CD14-positive monocyte (primary cell): ENCODE results near the gene UBC. TPM values are rescaled to one million over a fixed set of nuclear protein-coding genes. Genes with fewer than 3 reads are reported as not detected.
"Not testable (repeated sequence)": the region's sequence is repeated elsewhere in the genome, so short reads cannot be mapped to it uniquely, and the experiment has no call there.

Experiments used
- DNase-seq, 3 donors: peaks; one replicate each; pipeline ENCODE4 v3.0.0-alpha.2; 2011 to 2022
- H2AFZ ChIP-seq: 2 replicates; pipeline ENCODE4 v1.6.0; 2012; ENCODE audit warnings: mild to moderate bottlenecking, low read depth, low read length, inconsistent platforms; ENCODE audit not compliant: insufficient read depth, poor library complexity, severe bottlenecking
- H3K27ac ChIP-seq, 2 donors: 1 replicate in 1 of 2; 2 replicates in 1 of 2; pipeline ENCODE4 v1.5.1; 2012 to 2013; ENCODE audit warnings: low read length in 2 of 2, control low read depth in 1 of 2, inconsistent platforms in 1 of 2, low read depth in 1 of 2, mild to moderate bottlenecking in 1 of 2
- H3K27me3 ChIP-seq, 2 donors: one replicate each; pipeline versions ENCODE4 v1.6.0 to v1.6.1; 2011 to 2013; ENCODE audit warnings: low read length in 2 of 2; ENCODE audit not compliant: control insufficient read depth in 2 of 2, insufficient read depth in 2 of 2
- H3K36me3 ChIP-seq, 2 donors: replicated peaks in 1 of 2; 1 replicate in 1 of 2; 2 replicates in 1 of 2; pipeline versions ENCODE4 v1.5.1 to v1.6.1; 2012 to 2013; ENCODE audit warnings: low read length in 2 of 2, control low read depth in 1 of 2, inconsistent platforms in 1 of 2, mild to moderate bottlenecking in 1 of 2; ENCODE audit not compliant: insufficient read depth in 2 of 2, control insufficient read depth in 1 of 2
- H3K4me1 ChIP-seq, 2 donors: 1 replicate in 1 of 2; 2 replicates in 1 of 2; pipeline versions ENCODE4 v1.5.1 to v1.6.1; 2012 to 2013; ENCODE audit warnings: low read length in 2 of 2, control low read depth in 1 of 2, inconsistent platforms in 1 of 2, mild to moderate bottlenecking in 1 of 2, moderate library complexity in 1 of 2; ENCODE audit not compliant: insufficient read depth in 2 of 2, control insufficient read depth in 1 of 2
- H3K4me2 ChIP-seq: replicated peaks from 2 replicates; pipeline ENCODE3; 2012; ENCODE audit warnings: low read length, moderate library complexity, mild to moderate bottlenecking; ENCODE audit not compliant: poor library complexity, severe bottlenecking; ENCODE audit errors: extremely low read depth
- H3K4me3 ChIP-seq, 3 experiments: fragments of 200-600 bp in 1 of 3; sonication (generic) in 1 of 3; replicated peaks in 1 of 3; 1 replicate in 2 of 3; 2 replicates in 1 of 3; pipeline ENCODE4 v1.5.1; 2011 to 2013; ENCODE audit warnings: low read length in 3 of 3, mild to moderate bottlenecking in 3 of 3, control low read depth in 2 of 3, low read depth in 2 of 3, inconsistent platforms in 1 of 3, moderate library complexity in 1 of 3
- H3K79me2 ChIP-seq: 2 replicates; pipeline ENCODE4 v1.6.0; 2012; ENCODE audit warnings: mild to moderate bottlenecking, control low read depth, inconsistent platforms, low read length, moderate library complexity; ENCODE audit not compliant: insufficient read depth
- H3K9ac ChIP-seq: 2 replicates; pipeline ENCODE4 v1.6.0; 2017; ENCODE audit warnings: low read length, mild to moderate bottlenecking; ENCODE audit not compliant: insufficient read depth, poor library complexity, severe bottlenecking
- H3K9me3 ChIP-seq, 2 donors: replicated peaks in 1 of 2; 1 replicate in 1 of 2; 2 replicates in 1 of 2; pipeline versions ENCODE4 v1.5.1 to v1.6.1; 2012 to 2013; ENCODE audit warnings: low read length in 2 of 2, control low read depth in 1 of 2; ENCODE audit not compliant: control insufficient read depth in 1 of 2, insufficient read depth in 1 of 2
- H4K20me1 ChIP-seq: 2 replicates; pipeline ENCODE4 v1.6.0; 2012; ENCODE audit warnings: mild to moderate bottlenecking, low read length, control low read depth, moderate library complexity; ENCODE audit not compliant: insufficient read depth
- H3K27ac Mint-ChIP-seq, 7 donors: one replicate each; pipeline ENCODE4 v1.8.0; 2020; ENCODE audit warnings: mild to moderate bottlenecking in 7 of 7, mixed read lengths in 7 of 7, moderate library complexity in 6 of 7, inconsistent platforms in 2 of 7
- H3K27me3 Mint-ChIP-seq, 3 donors: one replicate each; pipeline ENCODE4 v1.8.0; 2021 to 2022; ENCODE audit warnings: low read depth in 3 of 3, mild to moderate bottlenecking in 3 of 3, mixed read lengths in 3 of 3, moderate library complexity in 3 of 3, inconsistent platforms in 1 of 3
- H3K36me3 Mint-ChIP-seq, 2 donors: one replicate each; pipeline ENCODE4 v1.8.0; 2020; ENCODE audit warnings: mixed read lengths in 2 of 2, inconsistent platforms in 1 of 2, mild to moderate bottlenecking in 1 of 2
- H3K4me1 Mint-ChIP-seq: one replicate; pipeline ENCODE4 v1.8.0; 2020; ENCODE audit warnings: mild to moderate bottlenecking, mixed read lengths
- H3K4me3 Mint-ChIP-seq, 2 donors: one replicate each; pipeline ENCODE4 v1.8.0; 2020; ENCODE audit warnings: mild to moderate bottlenecking in 2 of 2, mixed read lengths in 2 of 2, moderate library complexity in 1 of 2
- H3K9me3 Mint-ChIP-seq, 7 donors: one replicate each; pipeline ENCODE4 v1.8.0; 2020 to 2022; ENCODE audit warnings: mixed read lengths in 7 of 7, mild to moderate bottlenecking in 6 of 7, moderate library complexity in 6 of 7, inconsistent platforms in 2 of 7
- WGBS: methylation state at CpG from one replicate; pipeline ENCODE4 v1.1.5; 2013; ENCODE audit warnings: missing lambda C conversion rate; ENCODE audit not compliant: insufficient coverage; 5-methylcytosine and 5-hydroxymethylcytosine counted together
- intact Hi-C, 2 donors: fragments of 100-400 bp; cut with micrococcal nuclease; formaldehyde crosslinking; loops; one replicate each; pipeline versions ENCODE4 v1.15.0 to v1.15.1; 2023
- polyA plus RNA-seq, 3 donors: library from polyadenylated mRNA; depleted of rRNA in 1 of 3; unstranded in 2 of 3; stranded (reverse) in 1 of 3; fragments of 300-500 nt in 2 of 3; fragments of >200 nt in 1 of 3; fragmentation: Illumina TruSeq in 2 of 3; gene quantifications; 1 replicate in 2 of 3; 2 replicates in 1 of 3; pipeline ENCODE4 v1.2.3, GENCODE V29; 2012 to 2021
- TF ChIP-seq, protein P1 (sequence below): fragments of 200-600 bp; IDR thresholded peaks from one replicate; pipeline ENCODE4 v1.8.0; 2022; ENCODE audit warnings: antibody characterized with exemption, mild to moderate bottlenecking

UBC gene
- polyA plus RNA-seq, 3 donors: 969 to 11,097 (median 1,385) TPM

- H3K9ac ChIP-seq: no peak overlapping the region
- intact Hi-C loops: loop anchor here (10.0 kb wide), 3 partner anchors 48 to 868 kb away; no protein-coding TSS in a partner anchor
- H3K27me3 Mint-ChIP-seq: peaks cover 0 to 2% (median 2%) of the 10 kb centered on the region in 3 donors
- no peak overlapping the region for H3K4me3 ChIP-seq
- H2AFZ ChIP-seq: no peak overlapping the region
- H4K20me1 ChIP-seq: peaks cover 23% of the 10 kb centered on the region
- no CpG with 5 or more reads among the region's 6 CpGs for WGBS
- H3K36me3 Mint-ChIP-seq: no peaks in the 10 kb centered on the region
- no peak overlapping the region for H3K27ac ChIP-seq
- H3K9me3 Mint-ChIP-seq: no peaks in the 10 kb centered on the region
- peaks cover 19 to 24% of the 10 kb centered on the region in 2 donors for H3K4me1 ChIP-seq
- no peak for DNase-seq
- H3K4me3 Mint-ChIP-seq: no peak overlapping the region
- peak overlapping the region in 1 of 7 donors; percentile 18 for H3K27ac Mint-ChIP-seq
- H3K36me3 ChIP-seq: no peaks in the 10 kb centered on the region
- peaks cover 33% of the 10 kb centered on the region for H3K4me1 Mint-ChIP-seq
- H3K4me2 ChIP-seq: no peak overlapping the region
- H3K79me2 ChIP-seq: no peaks in the 10 kb centered on the region
- TF ChIP-seq, protein P1, sequence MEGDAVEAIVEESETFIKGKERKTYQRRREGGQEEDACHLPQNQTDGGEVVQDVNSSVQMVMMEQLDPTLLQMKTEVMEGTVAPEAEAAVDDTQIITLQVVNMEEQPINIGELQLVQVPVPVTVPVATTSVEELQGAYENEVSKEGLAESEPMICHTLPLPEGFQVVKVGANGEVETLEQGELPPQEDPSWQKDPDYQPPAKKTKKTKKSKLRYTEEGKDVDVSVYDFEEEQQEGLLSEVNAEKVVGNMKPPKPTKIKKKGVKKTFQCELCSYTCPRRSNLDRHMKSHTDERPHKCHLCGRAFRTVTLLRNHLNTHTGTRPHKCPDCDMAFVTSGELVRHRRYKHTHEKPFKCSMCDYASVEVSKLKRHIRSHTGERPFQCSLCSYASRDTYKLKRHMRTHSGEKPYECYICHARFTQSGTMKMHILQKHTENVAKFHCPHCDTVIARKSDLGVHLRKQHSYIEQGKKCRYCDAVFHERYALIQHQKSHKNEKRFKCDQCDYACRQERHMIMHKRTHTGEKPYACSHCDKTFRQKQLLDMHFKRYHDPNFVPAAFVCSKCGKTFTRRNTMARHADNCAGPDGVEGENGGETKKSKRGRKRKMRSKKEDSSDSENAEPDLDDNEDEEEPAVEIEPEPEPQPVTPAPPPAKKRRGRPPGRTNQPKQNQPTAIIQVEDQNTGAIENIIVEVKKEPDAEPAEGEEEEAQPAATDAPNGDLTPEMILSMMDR: no peak
- H3K9me3 ChIP-seq: no peaks in the 10 kb centered on the region
- no peaks in the 10 kb centered on the region for H3K27me3 ChIP-seq
Measured at GRCh38 chr12:124902916-124903315, 11.5 kb downstream of the UBC start.

DNA sequence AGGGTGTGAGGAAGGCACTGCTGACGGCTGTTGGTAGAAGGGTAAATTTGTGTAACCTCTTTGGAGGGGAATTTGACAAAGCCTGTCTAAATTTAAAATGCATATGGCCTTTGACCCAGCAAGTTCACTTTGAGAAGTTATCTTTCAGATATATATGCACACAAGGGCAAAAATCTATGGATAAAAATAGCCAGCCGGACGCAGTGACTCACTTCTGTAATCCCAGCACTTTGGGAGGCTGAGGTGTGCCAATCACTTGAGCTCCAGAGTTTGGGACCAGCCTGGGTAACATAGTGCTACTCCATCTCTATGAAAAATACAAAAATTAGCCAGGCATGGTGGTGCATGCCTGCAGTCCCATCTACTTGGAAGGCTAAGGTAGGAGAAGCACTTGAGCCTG, 13.4 kb downstream of the UBC start:
- Mint-ChIP-seq H3K36me3 (no peaks in the 10 kb centered on the region), H3K9me3 (peaks cover 0 to 2% (median 0%) of the 10 kb centered on the region in 7 donors), H3K4me3 (no peak overlapping the region), H3K27me3 (peaks cover 0 to 2% (median 2%) of the 10 kb centered on the region in 3 donors), H3K27ac (no peak overlapping the region), H3K4me1 (peaks cover 28% of the 10 kb centered on the region)
- 100% methylated on average over 3 of the region's 3 CpGs for WGBS
- H3K79me2 ChIP-seq: no peaks in the 10 kb centered on the region
- H2AFZ ChIP-seq: no peak overlapping the region
- no peaks in the 10 kb centered on the region for H3K27me3 ChIP-seq
- DNase-seq: no peak
- no peak overlapping the region for H3K4me3 ChIP-seq
- peaks cover 19 to 20% of the 10 kb centered on the region in 2 donors for H3K4me1 ChIP-seq
- no peak overlapping the region for H3K4me2 ChIP-seq
- H3K9ac ChIP-seq: no peak overlapping the region
- H3K9me3 ChIP-seq: no peaks in the 10 kb centered on the region
- H3K36me3 ChIP-seq: no peaks in the 10 kb centered on the region
- TF ChIP-seq, protein P1: no peak
- no peak overlapping the region for H3K27ac ChIP-seq
- intact Hi-C loops: loop anchor here (10.0 kb wide), 3 partner anchors 46 to 866 kb away; no protein-coding TSS in a partner anchor
- peaks cover 10% of the 10 kb centered on the region for H4K20me1 ChIP-seq

GRCh38 chr12:124900345-124900795, 14.1 kb downstream of the UBC start:
- H3K4me3 ChIP-seq, H3K27ac ChIP-seq, H3K27me3 Mint-ChIP-seq, H3K27me3 ChIP-seq, H3K9me3 Mint-ChIP-seq, H3K79me2 ChIP-seq, DNase-seq, H3K27ac Mint-ChIP-seq, H3K36me3 ChIP-seq, H2AFZ ChIP-seq, H3K4me2 ChIP-seq, H3K9me3 ChIP-seq, H3K4me3 Mint-ChIP-seq, H4K20me1 ChIP-seq, H3K36me3 Mint-ChIP-seq, H3K9ac ChIP-seq: not testable (repeated sequence)
- peaks cover 25% of the 10 kb centered on the region for H3K4me1 Mint-ChIP-seq
- intact Hi-C loops: loop anchor here (10.0 kb wide), 3 partner anchors 46 to 866 kb away; no protein-coding TSS in a partner anchor
- peaks cover 19 to 20% of the 10 kb centered on the region in 2 donors for H3K4me1 ChIP-seq
- 100% methylated on average over 2 of the region's 8 CpGs for WGBS
